ENCODE measurements around the gene CNST.

DNA sequence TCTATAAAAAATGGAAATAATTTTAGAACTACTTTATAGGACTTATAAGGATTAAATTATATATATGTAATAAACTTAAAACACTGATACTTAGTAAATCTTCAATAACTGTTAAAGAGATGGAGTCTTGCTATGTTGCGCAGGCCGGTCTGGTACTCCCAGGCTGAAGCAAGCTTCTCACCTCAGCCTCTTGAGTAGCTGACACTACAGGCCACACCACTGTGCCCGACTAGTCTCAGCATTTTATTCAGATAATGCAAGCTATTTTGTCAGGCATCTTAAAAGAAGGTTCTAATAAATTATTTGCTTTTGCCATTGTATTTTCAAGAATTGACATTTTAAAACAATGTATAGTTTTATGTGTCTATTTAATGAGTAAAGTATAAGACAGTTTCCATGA is 20.8 kb downstream of the CNST start:
- TF ChIP-seq EGR1 (IDR thresholded peaks at IDR 0.05) (no peak), YY1 (IDR thresholded peaks at IDR 0.05; ENCODE audit: low read depth) (no peak), CREB1 (IDR thresholded peaks at IDR 0.05; ENCODE audit: low read depth) (no peak), EP300 (IDR thresholded peaks at IDR 0.05; ENCODE audit: borderline replicate concordance) (no peak), ZBTB7A (IDR thresholded peaks at IDR 0.05; ENCODE audit: low read depth) (no peak), TEAD4 (IDR thresholded peaks at IDR 0.05) (no peak), TAF1 (IDR thresholded peaks at IDR 0.05; ENCODE audit: low read depth) (no peak), FOXM1 (IDR thresholded peaks at IDR 0.05; ENCODE audit: borderline replicate concordance, low read depth) (no peak), CEBPB (IDR thresholded peaks at IDR 0.05) (no peak), RAD21 (IDR thresholded peaks at IDR 0.05; ENCODE audit: low read depth) (no peak)
- TF ChIP-seq, protein P1, sequence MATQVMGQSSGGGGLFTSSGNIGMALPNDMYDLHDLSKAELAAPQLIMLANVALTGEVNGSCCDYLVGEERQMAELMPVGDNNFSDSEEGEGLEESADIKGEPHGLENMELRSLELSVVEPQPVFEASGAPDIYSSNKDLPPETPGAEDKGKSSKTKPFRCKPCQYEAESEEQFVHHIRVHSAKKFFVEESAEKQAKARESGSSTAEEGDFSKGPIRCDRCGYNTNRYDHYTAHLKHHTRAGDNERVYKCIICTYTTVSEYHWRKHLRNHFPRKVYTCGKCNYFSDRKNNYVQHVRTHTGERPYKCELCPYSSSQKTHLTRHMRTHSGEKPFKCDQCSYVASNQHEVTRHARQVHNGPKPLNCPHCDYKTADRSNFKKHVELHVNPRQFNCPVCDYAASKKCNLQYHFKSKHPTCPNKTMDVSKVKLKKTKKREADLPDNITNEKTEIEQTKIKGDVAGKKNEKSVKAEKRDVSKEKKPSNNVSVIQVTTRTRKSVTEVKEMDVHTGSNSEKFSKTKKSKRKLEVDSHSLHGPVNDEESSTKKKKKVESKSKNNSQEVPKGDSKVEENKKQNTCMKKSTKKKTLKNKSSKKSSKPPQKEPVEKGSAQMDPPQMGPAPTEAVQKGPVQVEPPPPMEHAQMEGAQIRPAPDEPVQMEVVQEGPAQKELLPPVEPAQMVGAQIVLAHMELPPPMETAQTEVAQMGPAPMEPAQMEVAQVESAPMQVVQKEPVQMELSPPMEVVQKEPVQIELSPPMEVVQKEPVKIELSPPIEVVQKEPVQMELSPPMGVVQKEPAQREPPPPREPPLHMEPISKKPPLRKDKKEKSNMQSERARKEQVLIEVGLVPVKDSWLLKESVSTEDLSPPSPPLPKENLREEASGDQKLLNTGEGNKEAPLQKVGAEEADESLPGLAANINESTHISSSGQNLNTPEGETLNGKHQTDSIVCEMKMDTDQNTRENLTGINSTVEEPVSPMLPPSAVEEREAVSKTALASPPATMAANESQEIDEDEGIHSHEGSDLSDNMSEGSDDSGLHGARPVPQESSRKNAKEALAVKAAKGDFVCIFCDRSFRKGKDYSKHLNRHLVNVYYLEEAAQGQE (IDR thresholded peaks at IDR 0.05; ENCODE audit: low read depth): no peak
- TF ChIP-seq, protein P2, sequence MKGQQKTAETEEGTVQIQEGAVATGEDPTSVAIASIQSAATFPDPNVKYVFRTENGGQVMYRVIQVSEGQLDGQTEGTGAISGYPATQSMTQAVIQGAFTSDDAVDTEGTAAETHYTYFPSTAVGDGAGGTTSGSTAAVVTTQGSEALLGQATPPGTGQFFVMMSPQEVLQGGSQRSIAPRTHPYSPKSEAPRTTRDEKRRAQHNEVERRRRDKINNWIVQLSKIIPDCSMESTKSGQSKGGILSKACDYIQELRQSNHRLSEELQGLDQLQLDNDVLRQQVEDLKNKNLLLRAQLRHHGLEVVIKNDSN (IDR thresholded peaks at IDR 0.05): no peak
- TF ChIP-seq, protein P3, sequence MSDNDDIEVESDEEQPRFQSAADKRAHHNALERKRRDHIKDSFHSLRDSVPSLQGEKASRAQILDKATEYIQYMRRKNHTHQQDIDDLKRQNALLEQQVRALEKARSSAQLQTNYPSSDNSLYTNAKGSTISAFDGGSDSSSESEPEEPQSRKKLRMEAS (IDR thresholded peaks at IDR 0.05): no peak
